GM19025 (cell line): ENCODE data around the gene SRRM1.
A peak's percentile ranks its signal among the peaks of the same experiment; 100 is the strongest.

ENCODE experiments used
- ATAC-seq: cut with Tn5 transposase; IDR thresholded peaks from one replicate; pipeline ENCODE4 v1.9.1; 2021; ENCODE audit warnings: mild to moderate bottlenecking, low read depth, moderate library complexity; ENCODE audit not compliant: unreplicated experiment

The SRRM1 gene, protein sequence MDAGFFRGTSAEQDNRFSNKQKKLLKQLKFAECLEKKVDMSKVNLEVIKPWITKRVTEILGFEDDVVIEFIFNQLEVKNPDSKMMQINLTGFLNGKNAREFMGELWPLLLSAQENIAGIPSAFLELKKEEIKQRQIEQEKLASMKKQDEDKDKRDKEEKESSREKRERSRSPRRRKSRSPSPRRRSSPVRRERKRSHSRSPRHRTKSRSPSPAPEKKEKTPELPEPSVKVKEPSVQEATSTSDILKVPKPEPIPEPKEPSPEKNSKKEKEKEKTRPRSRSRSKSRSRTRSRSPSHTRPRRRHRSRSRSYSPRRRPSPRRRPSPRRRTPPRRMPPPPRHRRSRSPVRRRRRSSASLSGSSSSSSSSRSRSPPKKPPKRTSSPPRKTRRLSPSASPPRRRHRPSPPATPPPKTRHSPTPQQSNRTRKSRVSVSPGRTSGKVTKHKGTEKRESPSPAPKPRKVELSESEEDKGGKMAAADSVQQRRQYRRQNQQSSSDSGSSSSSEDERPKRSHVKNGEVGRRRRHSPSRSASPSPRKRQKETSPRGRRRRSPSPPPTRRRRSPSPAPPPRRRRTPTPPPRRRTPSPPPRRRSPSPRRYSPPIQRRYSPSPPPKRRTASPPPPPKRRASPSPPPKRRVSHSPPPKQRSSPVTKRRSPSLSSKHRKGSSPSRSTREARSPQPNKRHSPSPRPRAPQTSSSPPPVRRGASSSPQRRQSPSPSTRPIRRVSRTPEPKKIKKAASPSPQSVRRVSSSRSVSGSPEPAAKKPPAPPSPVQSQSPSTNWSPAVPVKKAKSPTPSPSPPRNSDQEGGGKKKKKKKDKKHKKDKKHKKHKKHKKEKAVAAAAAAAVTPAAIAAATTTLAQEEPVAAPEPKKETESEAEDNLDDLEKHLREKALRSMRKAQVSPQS

DNA sequence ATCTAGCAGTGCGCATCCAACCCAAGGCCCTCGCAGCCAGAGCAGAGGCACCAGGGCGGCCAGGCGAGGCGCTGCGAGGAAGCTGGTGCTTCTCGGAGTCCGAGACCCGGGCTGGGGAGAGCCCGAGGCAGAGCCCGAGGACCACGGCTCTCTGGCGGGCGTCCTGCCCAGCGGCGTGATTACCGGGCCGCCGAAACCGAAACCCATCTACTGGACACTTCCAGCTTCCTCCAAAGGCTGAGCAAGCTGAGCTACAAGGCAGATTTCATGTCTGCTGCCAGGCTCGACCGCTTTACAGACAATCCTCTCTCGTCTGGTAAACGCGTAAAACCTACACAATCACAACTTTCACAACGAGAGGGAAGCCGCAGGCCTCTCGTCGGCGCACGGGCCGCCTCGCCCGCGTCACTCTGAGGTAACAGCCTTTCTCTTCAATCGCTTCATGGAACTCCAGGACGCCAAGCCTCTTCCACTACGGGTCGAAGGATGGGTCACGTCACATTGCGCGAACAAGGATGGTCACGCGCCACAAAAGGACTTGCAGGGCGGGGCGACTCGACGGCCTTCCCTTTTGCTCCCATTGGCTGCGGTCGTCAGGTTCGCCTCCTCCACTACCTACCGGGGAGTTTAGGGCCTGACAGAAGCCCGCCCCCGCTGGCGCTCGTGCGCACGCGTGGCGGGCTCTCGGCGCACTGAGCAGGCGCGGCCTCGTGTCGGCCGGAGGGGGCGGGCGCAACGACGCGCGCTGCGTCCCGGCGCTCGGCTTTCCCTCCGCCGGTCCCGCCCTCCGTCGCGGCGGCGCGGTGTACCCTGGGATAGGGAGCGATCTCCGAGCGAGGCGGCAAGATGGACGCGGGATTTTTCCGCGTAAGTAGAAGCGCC, at the start of gene SRRM1:
SRRM1 (plus strand) TSS at position 822 of the 882 bp plus-strand sequence; CDS start at position 847, 25 bp downstream.
- ATAC-seq = peak; percentile 88

DNA sequence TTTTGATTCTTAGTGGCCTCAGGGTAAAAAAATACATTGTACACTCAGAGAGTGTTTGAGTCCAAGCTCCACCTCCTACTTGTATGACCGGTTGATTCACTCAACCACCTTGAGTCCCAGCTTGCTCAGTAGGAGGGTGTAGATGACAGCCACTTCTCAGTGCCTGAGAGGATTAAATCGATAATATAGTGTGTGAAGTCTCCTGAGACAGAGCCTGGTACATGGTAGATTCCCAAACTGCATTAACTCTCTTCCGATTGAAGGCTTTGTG, 48.8 kb upstream of the SRRM1 start:
- no peak for ATAC-seq

DNA sequence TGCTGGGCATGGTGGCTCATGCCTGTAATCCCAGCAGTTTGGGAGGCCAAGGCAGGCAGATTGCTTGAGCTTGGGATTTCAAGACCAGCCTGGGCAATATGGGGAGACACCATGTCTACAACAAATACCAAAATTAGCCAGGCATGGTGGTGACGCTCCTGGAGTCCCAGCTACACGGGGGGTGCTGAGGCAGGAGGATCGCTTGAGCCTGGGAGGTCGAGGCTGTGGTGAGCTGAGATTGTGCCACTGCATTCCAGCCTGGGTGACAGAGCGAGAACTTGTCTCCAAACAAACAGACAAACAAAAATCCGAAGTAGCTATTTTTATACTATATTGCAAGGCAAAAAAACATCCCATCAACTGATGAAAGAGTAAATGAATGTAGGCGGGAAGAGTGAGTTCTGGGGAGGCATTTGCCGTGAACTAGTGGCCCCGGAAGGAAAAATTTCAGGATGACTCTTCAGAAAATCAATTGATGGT, 46.7 kb upstream of the SRRM1 start:
- ATAC-seq = no peak

DNA sequence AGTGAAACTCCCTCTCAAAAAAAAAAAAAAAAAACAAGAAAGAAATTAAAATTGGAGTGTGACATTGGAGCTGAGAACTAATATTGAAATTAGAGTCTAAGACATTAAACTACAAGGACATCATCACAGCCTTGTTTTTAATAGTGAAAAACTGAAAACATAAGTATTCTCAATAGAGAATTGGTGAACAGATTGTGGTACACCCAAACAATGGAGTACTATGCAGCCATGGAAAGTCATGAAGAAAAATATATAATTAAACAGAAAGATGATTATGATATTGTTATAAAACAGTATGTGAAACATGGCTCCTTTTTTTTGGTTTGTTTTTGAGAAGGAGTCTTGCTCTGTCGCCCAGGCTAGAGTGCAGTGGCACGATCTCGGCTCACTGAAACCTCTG, 43.8 kb upstream of the SRRM1 start:
- ATAC-seq = no peak

DNA sequence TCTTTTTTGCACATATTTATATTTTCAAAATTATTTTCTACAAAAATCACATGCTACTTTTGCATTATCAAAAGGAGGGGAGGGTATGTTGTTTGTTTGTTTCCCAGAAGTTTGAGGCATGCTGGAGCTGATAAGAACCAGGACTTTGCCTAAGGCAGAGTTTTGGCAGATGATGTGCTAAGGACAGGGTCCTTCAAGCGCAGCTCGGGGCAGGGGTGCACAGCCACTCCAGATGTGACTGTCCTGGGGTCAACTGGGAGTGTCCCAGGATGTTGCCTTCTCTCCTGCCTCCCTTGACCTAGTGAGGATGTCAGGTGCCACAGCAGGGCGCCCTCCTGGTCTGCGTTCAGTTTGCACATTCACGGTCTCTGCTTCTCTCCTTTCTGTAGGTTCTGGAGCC, 42.6 kb upstream of the SRRM1 start:
- ATAC-seq = no peak

DNA sequence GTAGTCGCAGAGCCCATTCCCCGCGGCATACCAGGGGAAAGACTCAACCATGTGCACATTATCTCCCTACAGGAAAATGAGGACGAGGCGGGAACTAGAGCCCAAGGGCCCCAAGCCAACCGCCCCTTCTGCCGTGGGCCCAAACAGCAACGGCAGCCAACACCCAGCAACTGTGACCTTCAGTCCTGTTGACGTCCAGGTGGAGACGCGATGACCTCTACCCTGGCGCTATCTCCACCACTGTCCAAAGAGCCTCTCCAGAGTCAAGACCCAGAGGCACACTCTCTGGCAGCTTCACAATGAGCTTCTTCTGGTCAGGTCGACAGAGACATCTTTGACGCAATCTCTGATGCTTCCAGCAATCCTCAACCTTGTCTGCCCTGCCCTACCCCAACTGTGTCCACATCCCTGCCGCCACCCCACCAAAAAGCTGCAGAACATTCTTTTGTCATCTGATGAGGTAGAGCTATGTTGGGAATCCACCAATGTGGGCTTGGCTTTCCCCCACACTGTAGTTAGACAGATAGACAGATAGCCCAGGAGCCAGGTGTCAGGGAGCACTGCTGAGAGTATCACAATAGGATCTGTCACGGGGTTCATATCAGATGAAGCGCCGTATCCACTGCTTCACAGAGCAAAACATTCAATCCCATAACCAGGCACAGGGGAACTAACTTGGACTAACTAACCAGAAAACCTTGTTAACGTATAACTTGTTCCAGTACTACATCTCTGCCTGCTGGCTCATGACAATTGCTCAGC, 37.4 kb upstream of the SRRM1 start:
- ATAC-seq = no peak

DNA sequence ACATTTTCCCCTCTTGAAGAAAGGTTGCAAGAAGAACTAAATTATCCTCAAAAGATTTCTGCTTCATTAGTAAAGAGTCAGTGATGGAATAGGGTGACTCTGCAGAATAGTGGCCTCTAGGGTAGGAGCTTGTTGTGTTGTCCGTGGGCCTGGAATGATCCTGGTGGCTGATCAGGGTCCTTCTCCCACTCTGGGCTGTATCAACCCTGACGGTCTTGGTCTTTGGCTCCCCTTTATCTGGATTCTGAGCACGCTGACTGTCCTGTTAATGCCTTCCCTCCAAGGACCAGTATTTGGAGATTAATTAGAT, 36.9 kb upstream of the SRRM1 start:
- ATAC-seq = no peak

DNA sequence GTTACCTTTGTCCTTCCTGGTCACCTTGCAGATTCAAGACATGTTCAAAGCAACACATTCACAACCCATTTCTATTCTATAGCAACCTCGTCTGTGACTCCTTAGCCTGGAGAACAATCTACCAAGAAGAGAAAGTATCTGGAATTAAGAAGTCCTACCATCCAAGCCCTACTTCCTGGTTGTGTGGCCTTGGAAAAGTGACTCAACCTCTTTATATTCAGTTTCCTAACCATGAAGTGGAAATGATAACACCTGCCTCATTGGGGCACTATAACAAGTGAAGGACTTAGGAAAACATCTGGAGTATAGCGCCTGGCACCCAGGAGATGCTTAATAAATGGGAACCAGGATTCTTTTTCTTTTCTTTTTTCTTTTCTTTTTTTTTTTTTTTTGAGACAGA, 36.5 kb upstream of the SRRM1 start:
- ATAC-seq = no peak

DNA sequence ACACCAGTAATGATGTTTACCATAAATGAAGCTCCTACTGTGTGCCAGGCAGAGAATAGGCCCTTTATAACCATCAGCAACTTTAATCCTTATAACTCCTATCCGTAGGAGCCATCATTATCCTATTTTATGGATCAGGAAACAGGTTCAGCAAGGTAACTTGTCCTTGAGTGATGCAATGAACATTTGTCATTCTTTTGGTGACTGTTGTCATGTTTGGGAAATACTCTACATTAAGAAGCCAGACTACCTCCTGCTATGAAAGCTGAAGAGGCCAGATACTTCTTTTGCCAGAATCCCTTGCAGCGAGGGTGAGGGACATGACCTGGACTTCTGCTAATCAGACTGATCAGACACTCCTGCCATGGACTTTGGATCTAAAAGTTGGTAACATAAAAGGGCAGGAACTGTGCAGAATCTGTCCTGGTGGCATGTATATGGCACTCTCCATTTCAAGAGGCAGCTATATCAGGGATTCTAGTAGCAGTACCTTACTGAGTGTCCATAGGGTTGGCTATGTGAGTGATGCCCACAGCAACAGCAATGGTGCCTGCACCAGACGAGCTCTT, 33.1 kb upstream of the SRRM1 start:
- ATAC-seq = no peak

DNA sequence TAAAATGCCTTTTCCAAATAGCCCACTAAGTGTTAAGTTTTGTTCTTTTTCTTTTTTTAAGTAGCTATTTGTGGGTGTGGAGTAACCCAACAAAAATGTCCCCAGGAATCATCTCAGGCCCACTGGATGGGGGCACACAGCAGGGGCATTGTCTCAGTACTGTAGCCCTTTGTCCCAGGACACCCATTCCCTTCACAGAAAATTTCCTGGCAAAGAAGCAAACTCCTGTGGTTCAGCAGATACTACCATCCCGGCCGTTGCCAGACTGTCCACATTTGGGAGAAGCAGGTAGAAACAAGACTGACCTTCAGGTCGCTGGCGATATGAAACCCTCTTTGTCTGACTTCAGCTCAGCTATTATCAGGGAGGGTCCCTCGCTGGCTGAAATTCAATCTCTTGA, 23.7 kb upstream of the SRRM1 start:
- ATAC-seq = no peak

DNA sequence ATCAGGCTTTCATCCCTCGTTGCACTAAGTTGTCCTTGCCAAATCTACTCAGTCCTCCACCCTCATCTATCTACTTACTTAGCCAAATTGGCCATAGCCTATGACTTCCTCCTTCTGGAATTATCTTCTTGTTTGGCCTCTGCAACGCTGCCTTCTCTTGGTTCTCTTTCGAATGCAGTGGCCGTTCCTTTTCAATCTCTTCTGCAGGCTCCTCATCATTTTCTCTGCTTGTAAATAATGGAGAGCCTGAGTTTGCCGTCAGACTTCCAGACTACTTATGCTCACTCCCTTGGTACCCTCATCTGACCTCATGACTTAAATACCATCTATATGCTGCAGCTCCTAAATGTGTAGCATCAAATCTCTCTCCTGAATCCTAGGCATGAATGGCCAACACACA, 22.4 kb upstream of the SRRM1 start:
- ATAC-seq = no peak

DNA sequence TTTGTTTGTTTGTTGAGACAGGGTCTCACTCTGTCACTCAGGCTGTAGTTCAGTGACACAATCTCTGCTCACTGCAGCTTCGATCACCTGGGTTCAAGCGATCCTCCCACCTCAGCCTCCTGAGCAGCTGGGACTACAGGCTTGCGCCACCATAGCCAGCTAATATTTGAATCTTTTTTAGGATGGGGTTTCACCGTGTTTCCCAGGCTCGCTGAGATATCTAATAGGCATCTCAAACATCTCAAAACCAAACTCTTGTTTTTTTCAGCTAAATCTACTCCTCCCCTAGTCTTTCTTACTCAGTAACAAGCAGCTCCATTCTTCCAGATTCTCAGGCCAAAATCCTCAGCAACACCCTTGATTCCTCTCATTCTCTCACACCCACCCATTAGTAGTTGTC, 22.0 kb upstream of the SRRM1 start:
- ATAC-seq = no peak

DNA sequence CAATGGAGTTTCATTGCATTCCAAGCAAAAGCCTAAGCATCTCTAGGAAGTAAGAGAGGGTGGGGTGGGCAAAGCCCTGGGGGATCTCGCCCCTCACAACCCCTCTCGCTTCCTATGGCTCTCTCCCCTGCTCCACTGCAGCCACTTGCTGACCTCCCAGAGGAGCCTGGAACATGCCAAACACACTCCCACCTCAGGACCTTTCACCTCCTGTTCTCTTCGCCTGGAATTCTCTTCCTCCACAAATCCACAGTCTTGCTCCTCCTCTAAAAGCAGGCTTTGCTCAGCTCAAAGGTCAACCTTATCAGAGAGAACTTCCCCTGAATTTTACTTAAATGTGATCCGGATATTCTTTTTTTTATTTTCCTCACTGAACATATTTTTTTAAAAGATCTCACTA, 20.9 kb upstream of the SRRM1 start:
- no peak for ATAC-seq

DNA sequence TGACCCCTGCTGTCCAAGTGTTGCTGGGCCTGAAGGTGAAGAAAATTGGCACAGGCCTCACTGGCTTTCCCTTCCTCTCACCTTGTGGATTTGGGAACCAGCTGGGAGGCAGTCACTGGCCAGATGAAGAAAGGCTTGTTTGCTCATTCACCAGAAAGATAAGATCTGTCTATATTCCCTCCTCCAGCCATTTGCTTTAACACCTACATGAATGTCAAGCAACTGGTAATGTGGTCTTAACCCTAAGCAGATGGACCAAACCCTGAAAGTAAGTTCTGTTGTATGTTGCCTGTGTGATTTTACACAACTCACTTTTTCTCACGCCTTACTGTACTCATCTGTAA, 10.3 kb upstream of the SRRM1 start:
- no peak for ATAC-seq

DNA sequence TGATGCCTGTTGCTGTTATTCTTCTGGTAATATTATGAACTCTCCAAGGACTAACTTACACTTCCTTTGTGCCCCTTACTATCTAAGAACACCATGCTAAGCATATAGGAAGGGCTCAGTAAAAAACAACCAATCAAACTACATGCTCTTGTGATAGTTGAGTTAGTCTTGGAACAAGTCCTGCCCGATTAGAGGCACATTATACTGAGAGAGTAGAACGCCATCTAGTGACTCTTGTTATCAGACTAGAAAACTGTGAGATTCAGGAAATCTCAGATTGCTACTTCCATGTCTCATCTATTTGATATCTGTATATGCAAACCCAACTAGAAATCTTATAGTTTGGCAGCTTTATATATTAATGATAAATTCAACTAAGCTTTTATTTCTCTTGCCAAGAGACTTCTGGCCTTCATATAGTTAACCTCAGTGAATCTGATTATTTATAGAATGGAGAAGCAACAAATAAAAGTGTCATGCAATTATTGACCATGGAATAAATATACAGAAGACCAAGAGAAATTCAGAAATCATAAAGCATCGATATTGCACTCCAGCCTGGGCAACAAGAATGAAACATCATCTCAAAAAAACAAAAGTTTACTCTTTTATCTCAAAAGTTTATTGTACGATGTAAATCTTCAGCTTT, 7.8 kb upstream of the SRRM1 start:
- no peak for ATAC-seq

DNA sequence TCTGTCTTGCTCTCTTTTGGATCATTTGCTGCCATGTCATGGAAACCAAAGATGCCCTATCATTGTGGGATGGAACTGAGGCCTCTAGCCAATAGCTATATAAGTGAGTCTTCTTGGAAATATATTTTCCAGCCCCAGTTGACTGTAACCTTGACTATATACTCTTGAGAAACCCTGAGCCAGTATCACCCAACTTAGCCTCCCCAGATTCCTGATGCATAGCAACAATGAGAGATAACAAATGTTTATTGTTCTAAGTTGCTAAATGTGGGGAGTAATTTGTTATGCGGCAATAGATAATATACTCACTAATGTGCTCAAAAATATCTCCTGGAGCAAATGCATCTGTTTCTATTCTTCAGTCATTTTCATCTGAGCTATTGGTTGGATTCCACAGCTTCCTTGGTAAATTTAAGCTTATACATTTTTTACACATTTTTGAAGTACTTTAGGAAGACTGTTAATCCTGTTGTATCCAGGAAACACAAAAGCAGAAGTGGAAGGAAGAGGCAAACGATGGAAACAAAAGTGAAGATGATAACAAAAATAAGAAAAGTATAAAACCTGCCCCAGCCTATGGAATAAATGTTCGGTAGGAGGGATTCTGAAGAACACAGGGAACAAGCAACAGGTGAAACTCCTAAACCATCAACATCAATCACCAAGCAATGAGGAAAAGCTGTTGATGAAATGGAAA, 6.3 kb upstream of the SRRM1 start:
- no peak for ATAC-seq

DNA sequence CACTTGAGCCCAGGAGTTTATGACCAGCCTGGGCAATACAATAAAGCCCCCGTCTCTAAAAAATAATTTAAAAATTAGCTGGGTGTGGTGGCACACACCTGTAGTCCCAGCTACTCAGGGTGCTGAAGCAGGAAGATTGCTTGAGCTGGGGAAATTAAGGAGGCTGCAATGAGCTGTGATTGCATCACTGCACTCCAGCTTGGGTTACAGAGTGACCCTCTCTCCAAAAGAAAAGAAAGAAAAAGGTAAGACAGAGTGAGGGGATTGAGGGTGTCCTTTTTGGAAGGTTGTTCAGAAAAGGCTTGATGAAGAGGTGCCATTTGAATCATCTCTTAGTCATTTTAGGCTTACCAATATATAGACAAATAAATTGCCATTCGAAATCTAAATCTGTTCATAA, 4.0 kb upstream of the SRRM1 start:
- ATAC-seq = no peak

DNA sequence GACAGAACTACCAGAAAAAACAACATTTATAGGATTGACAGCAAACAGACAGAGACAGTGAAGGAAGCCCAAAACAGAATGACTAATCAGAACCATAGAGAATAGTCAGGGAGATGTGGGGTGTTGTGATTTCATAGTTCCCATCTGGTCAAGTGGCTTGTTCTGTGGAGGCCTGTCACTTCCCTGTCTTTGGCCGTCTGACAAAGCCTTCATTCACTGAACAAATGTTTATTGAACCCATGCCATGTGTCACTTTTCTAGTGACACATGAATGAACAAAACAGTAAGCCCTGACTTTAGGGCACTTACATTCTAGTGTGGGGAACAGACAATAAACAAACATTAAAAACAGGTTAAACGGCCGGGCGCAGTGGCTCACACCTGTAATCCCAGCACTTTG, 3.2 kb upstream of the SRRM1 start:
- no peak for ATAC-seq

DNA sequence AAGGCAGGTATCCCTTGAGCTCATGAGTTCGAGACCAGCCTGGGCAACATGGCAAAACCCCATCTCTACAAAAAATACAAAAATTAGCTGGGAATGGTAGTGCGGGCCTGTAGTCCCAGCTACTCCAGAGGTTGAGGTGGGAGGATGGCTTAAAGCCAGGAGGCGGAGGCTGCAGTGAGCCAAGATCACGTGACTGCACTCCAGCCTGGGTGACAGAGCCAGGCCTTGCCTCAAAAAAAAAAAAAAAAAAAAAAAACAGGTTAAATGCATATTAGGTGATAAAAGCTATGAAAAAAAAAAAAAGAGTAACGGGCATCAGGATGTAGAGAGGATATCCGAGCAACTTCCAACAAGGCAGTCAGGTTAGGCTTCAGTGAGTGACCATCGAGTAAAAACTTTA, 2.8 kb upstream of the SRRM1 start:
- ATAC-seq = no peak
